ENCODE measurements around the gene FCRL6. TPM values are rescaled to one million over a fixed set of nuclear protein-coding genes. Genes with fewer than 3 reads are reported as not detected.

Gene FCRL6
- total RNA-seq, 1 donor from 2014 or later: not detected

Small RNA genes within 50 kb of the gene (small RNA-seq; reads per million reads assigned to genes)
- gene RF00570 (ENCODE audit: low replicate concordance): 0.29 reads per million, percentile 50 among the genes with 10 or more reads in this experiment

Other genes starting within 250 kb of the FCRL6 start
- not detected for gene APCS, start 214.5 kb upstream of the FCRL6 start, total RNA-seq
- gene CRP, start 87.8 kb upstream of the FCRL6 start, total RNA-seq: not detected
- gene DUSP23, start 21.4 kb upstream of the FCRL6 start, total RNA-seq: 24.3 TPM
- 0.92 TPM for gene SLAMF8, start 24.5 kb downstream of the FCRL6 start, total RNA-seq
- gene VSIG8, start 60.3 kb downstream of the FCRL6 start, total RNA-seq: not detected
- gene CFAP45, start 97.8 kb downstream of the FCRL6 start, total RNA-seq: 0.10 TPM
- 238 TPM for gene TAGLN2, start 123.1 kb downstream of the FCRL6 start, total RNA-seq
- gene IGSF9, start 143.3 kb downstream of the FCRL6 start, total RNA-seq: 8.7 TPM
- gene SLAMF9, start 151.9 kb downstream of the FCRL6 start, total RNA-seq: not detected
- gene PIGM, start 229.6 kb downstream of the FCRL6 start, total RNA-seq: 4.5 TPM

Measured in tongue (tissue), 2 donors.